Measurements from ENCODE around the gene TMEM106C.

GRCh38 chr12:47927346-47927745 lies 36.0 kb upstream of the TMEM106C start:
- no peak for TF ChIP-seq CTCF (conservative IDR thresholded peaks at IDR 0.05; ENCODE audit: low read length)
- no peak for TF ChIP-seq EZH2phosphoT487 (IDR thresholded peaks at IDR 0.05; ENCODE audit: borderline replicate concordance)
